ENCODE measurements around the gene MLEC. TPM values are rescaled to one million over a fixed set of nuclear protein-coding genes. Genes with fewer than 3 reads are reported as not detected.

MLEC gene
- polyA plus RNA-seq, 2 of the 4 experiments (the other 2 are of a cell fraction): 89.1 to 117 TPM

GRCh38 chr12:120706029-120706428, 19.1 kb downstream of the MLEC start:
- ATAC-seq: no peak

GRCh38 chr12:120708651-120709050, 21.7 kb downstream of the MLEC start:
- TF ChIP-seq CBX8 (IDR thresholded peaks at IDR 0.05) (no peak), REST (IDR thresholded peaks at IDR 0.05) (no peak), TP53 (CRISPR knock-in tag; IDR thresholded peaks at IDR 0.05) (no peak), SREBF2 (IDR thresholded peaks at IDR 0.05) (no peak), ATOH8 (CRISPR knock-in tag; IDR thresholded peaks at IDR 0.05; ENCODE audit: low read depth) (no peak)
- H3K4me2 ChIP-seq: no peak overlapping the region
- no peak overlapping the region for H3K27ac ChIP-seq
- H3K4me1 ChIP-seq: peaks cover 20% of the 10 kb centered on the region
- no peaks in the 10 kb centered on the region for H3K9me3 ChIP-seq
- FAIRE-seq (no peak), ATAC-seq (no peak), DNase-seq (ENCODE audit: low read depth in 1 of 2, low spot score in 1 of 2) (no peak)
- ChIA-PET POLR2A (no interaction called here), CTCF (interaction anchor here (1.0 to 6.6 kb wide), 9 partner anchors 8 to 263 kb away, joined by 3 to 62 read pairs (median 5); no protein-coding TSS in a partner anchor)
- H3K4me3 ChIP-seq: no peak overlapping the region
- WGBS (ENCODE audit: missing lambda C conversion rate): 64% methylated on average over 4 of the region's 4 CpGs

More at GRCh38 chr12:120706029-120706428, 19.1 kb downstream of the MLEC start:
- FAIRE-seq (no peak), DNase-seq (ENCODE audit: low read depth in 1 of 2, low spot score in 1 of 2) (no peak)
- Histone ChIP-seq H3K9me3 (no peaks in the 10 kb centered on the region), H3K4me1 (peaks cover 13% of the 10 kb centered on the region), H3K4me3 (no peak overlapping the region), H3K27ac (peak overlapping the region in 1 of 2 experiments; percentile 37; a peak in 1 of 6 replicates), H3K4me2 (no peak overlapping the region)
- ChIA-PET CTCF (interaction anchor here (1.1 to 19.0 kb wide), 6 partner anchors 10 to 266 kb away, joined by 3 to 137 read pairs (median 5); no protein-coding TSS in a partner anchor), POLR2A (no interaction called here)
- no peak for TF ChIP-seq EP300 (IDR thresholded peaks at IDR 0.05)
- TF ChIP-seq TFCP2L1 (CRISPR knock-in tag; IDR thresholded peaks at IDR 0.05): no peak
- TF ChIP-seq NFE2L2 (conservative IDR thresholded peaks at IDR 0.05; ENCODE audit: low read length): no peak
- no peak for TF ChIP-seq USF2 (IDR thresholded peaks at IDR 0.05)
- TF ChIP-seq CTCF (IDR thresholded peaks at IDR 0.05): no peak
- no peak for TF ChIP-seq MAFK (IDR thresholded peaks at IDR 0.05; ENCODE audit: partially characterized antibody)
- no peak for TF ChIP-seq ZFP36 (IDR thresholded peaks at IDR 0.05; ENCODE audit: borderline replicate concordance, partially characterized antibody)
- WGBS (ENCODE audit: missing lambda C conversion rate): 71% methylated on average over 5 of the region's 5 CpGs

GRCh38 chr12:120710031-120710804, 23.3 kb downstream of the MLEC start, which contains the start of gene UNC119B:
TSS of gene UNC119B (plus strand) at chr12:120710458. CDS start at chr12:120710475, 17 bp downstream.
- Histone ChIP-seq H3K4me2 (peak within 1 kb of the TSS; percentile 80), H3K9me3 (no peaks in the 10 kb centered on the region), H3K4me3 (peak within 1 kb of the TSS; percentile 75), H3K4me1 (peaks cover 20% of the 10 kb centered on the region), H3K27ac (peak within 1 kb of the TSS; percentile 85 to 96)
- DNase-seq (ENCODE audit: low read depth in 1 of 2, low spot score in 1 of 2) (peak; percentile 52 to 79), ATAC-seq (peak; percentile 87 to 89), FAIRE-seq (no peak)
- POLR2A ChIA-PET: interaction anchor here (1.0 kb wide), 2 partner anchors 19 to 23 kb away, joined by 3 to 5 read pairs; partner anchors contain the start of gene MLEC
- CTCF ChIA-PET: interaction anchor here (1.2 to 6.6 kb wide), 8 partner anchors 10 to 127 kb away, joined by 3 to 62 read pairs (median 7); no protein-coding TSS in a partner anchor
- WGBS (ENCODE audit: missing lambda C conversion rate): 8% methylated on average over 9 of the region's 76 CpGs
- TF ChIP-seq CBX8 (IDR thresholded peaks at IDR 0.05) (no peak), ZSCAN20 (CRISPR knock-in tag; IDR thresholded peaks at IDR 0.05) (no peak), RAD21 (conservative IDR thresholded peaks at IDR 0.05 in 1 of 2, IDR thresholded peaks at IDR 0.05 in 1 of 2) (no peak), POLR2A (IDR thresholded peaks at IDR 0.05; ENCODE audit: low read length) (peak; percentile 82), NR3C1 (IDR thresholded peaks at IDR 0.05) (no peak), CHD2 (IDR thresholded peaks at IDR 0.05; ENCODE audit: low read length, partially characterized antibody) (no peak), MAX (IDR thresholded peaks at IDR 0.05) (peak; percentile 39; the same call in 1 of the 2 replicates), BCL3 (IDR thresholded peaks at IDR 0.05) (peak; percentile 54; the same call in 1 of the 3 replicates), REST (IDR thresholded peaks at IDR 0.05) (no peak)
